HFF-Myc (cell line): ENCODE measurements around the gene DTX4.

Experiments
- DNase-seq: peaks from one replicate; pipeline ENCODE4 v3.0.0-alpha.2; 2011; ENCODE audit warnings: low read depth; ENCODE audit errors: extremely low read depth
- H3K4me3 ChIP-seq: replicated peaks from 2 replicates; pipeline ENCODE4 v1.5.1; 2011; ENCODE audit warnings: low read depth, mild to moderate bottlenecking, control low read depth, low read length
- TF ChIP-seq, protein P1 (sequence below): IDR thresholded peaks from 2 replicates; pipeline ENCODE4 v1.5.1; 2012; ENCODE audit warnings: mild to moderate bottlenecking, low read depth, low read length, control low read depth; ENCODE audit errors: missing control alignments

The DTX4 gene

GRCh38 chr11:59185386-59185945 is 13.5 kb downstream of the DTX4 start:
- TF ChIP-seq, protein P1, sequence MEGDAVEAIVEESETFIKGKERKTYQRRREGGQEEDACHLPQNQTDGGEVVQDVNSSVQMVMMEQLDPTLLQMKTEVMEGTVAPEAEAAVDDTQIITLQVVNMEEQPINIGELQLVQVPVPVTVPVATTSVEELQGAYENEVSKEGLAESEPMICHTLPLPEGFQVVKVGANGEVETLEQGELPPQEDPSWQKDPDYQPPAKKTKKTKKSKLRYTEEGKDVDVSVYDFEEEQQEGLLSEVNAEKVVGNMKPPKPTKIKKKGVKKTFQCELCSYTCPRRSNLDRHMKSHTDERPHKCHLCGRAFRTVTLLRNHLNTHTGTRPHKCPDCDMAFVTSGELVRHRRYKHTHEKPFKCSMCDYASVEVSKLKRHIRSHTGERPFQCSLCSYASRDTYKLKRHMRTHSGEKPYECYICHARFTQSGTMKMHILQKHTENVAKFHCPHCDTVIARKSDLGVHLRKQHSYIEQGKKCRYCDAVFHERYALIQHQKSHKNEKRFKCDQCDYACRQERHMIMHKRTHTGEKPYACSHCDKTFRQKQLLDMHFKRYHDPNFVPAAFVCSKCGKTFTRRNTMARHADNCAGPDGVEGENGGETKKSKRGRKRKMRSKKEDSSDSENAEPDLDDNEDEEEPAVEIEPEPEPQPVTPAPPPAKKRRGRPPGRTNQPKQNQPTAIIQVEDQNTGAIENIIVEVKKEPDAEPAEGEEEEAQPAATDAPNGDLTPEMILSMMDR: no peak
- no peak overlapping the region for H3K4me3 ChIP-seq
- no peak for DNase-seq

DNA sequence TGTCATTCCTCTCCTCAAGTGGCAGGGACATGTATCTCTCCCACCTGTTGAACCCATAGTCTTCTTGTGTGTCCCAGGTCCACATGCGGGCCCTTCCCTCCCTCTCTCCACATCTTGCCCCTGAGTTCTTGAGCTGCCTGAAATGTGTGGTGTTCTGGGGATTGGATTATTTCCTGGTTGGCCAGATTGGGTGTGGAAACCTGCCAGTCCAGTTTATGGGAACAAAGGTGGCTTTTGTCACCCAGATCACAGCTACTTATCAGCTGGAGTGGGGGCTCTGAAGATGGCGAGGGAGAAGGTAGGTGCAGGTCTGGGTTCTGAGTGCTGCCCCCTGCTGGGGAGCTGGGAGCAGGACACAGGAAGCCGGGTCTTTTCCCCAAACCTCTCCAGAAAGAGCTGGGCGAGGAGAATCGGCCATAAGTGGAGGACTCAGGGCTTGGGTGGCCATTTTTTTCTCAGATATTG is 14.2 kb downstream of the DTX4 start:
- TF ChIP-seq, protein P1: peak; percentile 71
- no peak for DNase-seq
- H3K4me3 ChIP-seq: no peak overlapping the region

- DNase-seq: no peak
- no peak overlapping the region for H3K4me3 ChIP-seq
- TF ChIP-seq, protein P1: no peak
These were observed 15.1 kb downstream of the DTX4 start for GRCh38 chr11:59187035-59187434.

GRCh38 chr11:59187587-59187986 is 15.7 kb downstream of the DTX4 start:
- no peak overlapping the region for H3K4me3 ChIP-seq
- TF ChIP-seq, protein P1: no peak
- DNase-seq: no peak

GRCh38 chr11:59188954-59189353 is 17.0 kb downstream of the DTX4 start:
- TF ChIP-seq, protein P1: no peak
- no peak overlapping the region for H3K4me3 ChIP-seq
- no peak for DNase-seq

GRCh38 chr11:59189986-59190385 is 18.1 kb downstream of the DTX4 start:
- no peak for DNase-seq
- no peak overlapping the region for H3K4me3 ChIP-seq
- TF ChIP-seq, protein P1: no peak

DNA sequence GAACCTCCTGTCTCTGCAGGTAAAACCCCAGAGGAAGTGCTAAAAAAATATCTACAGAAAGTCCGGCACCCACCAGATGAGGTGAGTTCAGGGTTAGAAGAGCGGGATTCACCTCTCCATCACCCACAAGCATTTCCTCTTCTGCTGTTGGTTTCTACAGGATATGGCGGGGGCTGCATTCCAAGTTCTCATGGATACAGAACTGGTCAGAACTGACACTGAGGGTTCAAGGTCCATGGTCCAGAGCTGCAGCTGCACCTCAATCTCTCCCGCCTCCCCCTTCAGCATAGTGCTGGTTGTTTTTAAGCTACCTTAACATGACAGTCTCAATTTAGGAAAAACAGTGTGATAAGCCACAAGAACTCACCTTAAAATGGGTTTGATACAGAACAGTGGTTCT is 19.2 kb downstream of the DTX4 start:
- TF ChIP-seq, protein P1: no peak
- H3K4me3 ChIP-seq: no peak overlapping the region

More for the DNA sequence above, 19.2 kb downstream of the DTX4 start:
- no peak for DNase-seq
